TTC549 (cell line): Measurements from ENCODE around the gene AKAP8L.
"Not testable (repeated sequence)": the region's sequence is repeated elsewhere in the genome, so short reads cannot be mapped to it uniquely, and the experiment has no call there.

Experiments used
- FAIRE-seq: peaks from 2 replicates; lab custom pipeline; 2012; peaks lifted over from hg19 to GRCh38; lab: Jason Lieb, UNC

Gene AKAP8L

DNA sequence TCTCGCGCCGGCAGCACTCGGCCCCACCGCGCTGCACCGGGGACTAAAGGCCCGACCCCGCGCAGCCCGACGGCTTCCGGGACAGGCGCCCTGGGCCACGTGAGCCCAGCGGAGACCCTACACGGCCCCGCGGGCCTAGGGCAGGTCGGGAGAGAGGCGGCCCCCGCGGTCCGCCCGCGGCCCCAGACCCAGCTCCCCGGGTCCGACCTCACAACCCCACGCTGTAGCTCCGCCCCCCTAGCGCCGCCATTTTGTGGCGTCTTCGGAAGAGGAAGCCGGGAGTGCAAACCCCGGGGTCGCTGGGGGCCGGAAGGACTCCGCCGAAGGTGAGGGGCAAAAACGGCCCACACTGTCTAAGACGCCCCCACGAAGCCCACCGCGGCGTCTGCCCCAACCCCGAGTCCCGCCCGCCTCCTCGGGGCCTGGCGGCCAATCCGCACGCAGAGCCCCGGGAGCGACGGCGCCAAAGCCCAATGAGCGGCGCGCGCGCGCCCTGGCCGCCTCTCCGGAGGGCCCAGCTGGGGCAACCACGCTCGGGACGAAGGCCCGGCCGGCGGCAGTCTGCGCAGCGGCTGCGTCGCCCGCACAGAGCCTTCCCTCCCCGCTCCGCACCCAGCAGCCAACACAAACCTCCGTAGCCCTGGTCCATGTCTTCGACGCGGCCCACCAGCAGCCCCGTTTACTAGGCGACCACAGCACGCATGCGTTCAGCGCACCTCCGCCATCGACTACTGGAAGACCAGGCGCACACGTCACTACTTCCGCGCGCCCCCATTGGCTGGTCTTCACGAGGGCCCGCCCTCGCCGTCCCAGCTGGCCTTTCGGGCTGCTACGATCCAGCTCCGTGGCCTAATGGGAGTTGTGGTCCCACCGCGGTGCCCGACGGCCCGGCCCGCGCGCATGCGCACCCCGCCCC lies 39.4 kb downstream of the AKAP8L start, which contains the start of gene AKAP8:
Gene AKAP8 (minus strand): TSS at position 705 of the 916 bp plus-strand sequence. CDS start 56 bp downstream, at position 649.
- FAIRE-seq = no peak

DNA sequence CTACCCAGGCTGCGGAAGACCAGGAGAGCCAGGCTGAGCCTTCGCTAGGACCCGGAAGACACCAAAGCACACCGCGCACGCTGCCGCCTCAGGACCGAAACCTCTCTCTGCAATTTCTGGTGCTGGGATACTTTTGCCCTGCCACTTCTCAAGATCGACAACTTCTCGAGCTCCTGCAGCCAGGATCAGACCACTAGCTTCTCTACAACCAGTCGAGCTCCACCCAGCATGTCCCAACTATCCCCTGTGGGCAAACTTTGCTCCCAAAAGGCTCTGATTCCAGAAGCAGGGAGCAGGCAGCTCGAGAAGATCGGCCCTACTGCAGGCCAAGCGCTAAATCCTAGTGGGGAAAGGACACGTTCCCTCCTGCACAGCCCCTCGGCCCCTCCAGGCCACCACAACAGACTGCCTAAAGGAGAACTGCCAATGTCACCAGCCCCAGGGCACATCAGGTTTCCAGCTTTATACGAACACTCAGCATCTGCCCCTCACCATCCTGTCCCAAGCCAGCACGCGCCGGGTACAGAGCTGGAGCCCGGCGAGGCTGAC lies 40.2 kb downstream of the AKAP8L start:
- FAIRE-seq = no peak

DNA sequence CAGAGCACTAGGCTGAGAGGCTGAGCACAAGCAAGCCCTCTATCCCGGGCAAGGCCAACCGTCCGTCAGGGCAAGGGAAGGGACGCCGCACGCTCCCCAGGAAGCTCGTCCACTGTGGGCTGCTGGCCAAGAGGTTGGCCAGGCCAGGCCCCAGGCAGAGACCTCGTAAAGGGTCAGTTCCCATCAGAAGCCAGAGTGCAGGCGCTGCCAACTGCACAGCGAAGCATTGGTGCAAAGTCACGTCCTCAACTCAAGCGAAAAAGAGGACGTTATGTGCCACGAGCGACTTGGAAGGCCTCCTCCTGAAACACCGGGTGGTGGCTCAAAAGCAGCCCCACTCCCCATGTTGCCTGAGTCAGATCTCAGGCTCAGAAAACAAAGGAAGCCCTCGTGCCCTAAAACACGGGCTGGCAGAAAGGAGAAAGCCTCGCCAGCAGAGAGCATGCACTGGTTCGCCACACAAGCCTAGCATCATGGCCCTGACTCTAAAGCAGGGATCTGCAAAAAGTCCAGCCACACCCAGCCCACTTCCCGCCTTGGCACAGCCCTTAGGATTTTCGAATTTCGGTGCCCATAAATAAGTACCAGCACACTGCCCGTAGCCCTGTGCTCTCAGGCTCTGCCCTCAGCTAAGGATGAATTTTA lies 43.9 kb downstream of the AKAP8L start:
- no peak for FAIRE-seq

DNA sequence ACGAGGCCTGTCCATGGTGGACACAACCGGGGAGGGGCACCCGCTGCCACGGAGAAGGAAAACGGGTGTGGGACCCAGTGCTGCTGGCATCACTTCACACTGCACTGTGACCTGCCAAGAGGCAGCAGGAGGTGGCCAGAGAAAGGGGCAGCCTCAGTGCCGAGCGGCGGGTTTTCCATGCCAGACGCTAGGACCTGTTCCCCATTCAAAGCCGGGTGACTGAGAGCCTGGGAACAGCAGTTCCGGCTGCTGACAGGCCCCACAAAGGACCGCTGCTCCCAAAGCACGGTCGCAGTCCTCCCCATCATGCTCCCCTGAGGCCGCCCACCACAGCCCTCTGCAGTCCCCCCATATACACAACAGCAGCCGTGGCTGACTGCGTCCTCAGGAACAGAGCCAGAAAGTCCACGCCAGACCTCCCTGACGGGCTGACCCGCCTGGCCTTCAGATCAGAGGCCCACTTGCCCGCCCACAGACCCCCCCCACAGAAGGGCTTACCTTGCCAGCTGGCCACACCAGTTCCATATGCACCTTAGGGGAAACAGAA lies 44.6 kb downstream of the AKAP8L start:
- no peak for FAIRE-seq

DNA sequence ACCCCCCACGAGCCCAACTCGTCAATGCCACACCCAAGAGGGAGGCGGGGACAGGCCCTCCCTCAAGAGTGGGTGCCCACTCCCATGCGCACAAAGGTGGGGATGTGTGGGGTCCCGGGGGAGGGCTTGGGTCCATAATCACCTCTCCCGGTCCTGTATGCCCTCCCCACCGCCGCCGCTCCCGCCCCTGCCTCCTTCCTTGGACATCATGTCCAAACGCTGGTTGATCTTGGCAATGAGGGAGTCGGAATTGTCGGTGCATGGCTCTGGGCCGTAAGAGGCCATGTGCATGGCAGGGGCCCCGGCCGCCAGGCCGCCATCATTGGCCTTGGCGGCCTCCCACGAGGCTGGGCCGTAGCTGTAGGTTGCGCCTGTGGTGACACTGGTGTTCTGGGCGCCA lies 45.1 kb downstream of the AKAP8L start:
- no peak for FAIRE-seq

DNA sequence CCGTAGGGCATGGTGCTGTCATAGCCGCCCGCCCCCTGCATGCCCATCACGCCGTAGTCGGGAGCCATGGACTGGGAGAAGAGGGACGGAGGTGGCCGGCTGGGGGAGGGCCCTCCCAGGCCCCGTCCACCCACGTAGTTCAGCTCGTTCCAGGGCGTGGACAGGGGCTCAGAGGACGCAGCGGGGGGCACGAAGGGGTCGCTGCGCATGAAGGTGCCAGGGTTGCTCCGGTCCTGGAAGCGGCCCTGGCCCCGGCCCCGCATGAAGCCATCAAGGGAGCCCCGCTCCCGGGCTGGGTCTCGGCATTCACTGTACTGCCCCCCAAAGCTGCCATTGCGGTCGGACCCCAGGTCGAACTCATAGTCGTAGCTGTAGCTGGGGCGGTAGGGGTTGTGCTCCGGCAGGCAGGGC lies 45.9 kb downstream of the AKAP8L start:
- no peak for FAIRE-seq

DNA sequence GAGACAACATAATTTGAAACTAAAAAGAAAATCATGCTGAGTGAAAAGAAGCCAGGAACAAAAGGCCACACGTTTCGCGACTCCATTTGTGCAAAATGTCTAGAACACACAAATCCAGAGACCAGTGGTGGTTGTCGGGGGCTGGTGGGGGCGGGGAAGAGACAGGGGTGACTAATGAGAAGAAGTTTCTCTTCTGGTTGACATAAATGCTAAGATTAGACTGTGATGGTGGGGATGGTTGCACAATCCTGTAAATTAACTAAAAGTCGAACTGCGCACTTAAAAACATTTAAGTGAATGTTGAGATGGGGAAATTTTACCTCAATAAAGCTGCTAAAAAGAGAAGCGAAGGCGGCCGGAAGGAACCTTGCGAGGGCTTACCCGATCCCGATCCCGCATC lies 46.3 kb downstream of the AKAP8L start:
- no peak for FAIRE-seq

DNA sequence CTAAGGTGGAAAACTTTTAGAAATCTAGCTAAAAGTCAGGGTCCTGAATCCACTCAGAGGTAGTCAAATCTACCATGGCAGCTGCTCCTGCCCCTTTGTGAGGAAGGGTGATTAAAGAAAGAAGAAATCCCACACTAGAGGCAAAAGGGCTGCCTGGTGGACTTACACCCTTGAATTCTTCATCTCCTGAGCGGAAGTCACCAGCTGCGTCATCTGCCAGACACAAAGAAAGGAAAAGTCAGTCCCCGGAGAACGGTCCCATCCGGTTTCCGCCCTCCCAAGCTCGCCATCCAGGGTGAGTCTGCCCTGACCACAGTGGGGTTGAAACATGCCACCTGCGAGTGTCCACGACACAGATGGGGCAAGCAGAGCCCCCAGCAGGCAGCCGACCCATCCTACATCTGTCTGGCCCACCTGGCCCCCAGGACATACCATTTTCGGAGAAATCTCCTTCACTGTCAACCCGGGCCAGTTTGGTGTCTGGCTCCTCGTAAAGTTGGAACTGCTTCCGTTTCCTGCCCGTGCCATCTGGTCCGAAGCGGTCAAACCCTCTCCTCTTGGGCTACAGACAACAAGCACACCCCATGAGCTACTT lies 46.9 kb downstream of the AKAP8L start:
- no peak for FAIRE-seq

DNA sequence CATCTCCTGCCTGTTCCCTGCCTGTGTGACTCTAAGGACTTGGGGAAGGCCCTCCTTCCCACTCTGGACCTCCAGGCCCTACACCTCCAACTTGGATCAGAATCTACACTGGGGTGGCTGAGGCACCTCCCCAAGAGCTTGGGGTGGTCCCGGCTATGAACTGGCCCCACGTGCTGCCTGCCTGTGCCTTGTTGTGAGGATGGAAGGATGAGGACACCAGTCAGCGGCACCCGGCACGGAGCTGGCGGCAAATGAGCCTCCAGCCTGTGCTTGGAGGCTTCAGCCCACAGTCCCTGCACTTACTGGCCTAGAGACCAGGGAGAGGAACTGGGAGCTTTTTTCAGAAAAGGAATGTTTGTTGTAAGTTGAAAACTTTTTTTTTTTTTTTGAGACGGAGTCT lies 47.7 kb downstream of the AKAP8L start:
- no peak for FAIRE-seq

DNA sequence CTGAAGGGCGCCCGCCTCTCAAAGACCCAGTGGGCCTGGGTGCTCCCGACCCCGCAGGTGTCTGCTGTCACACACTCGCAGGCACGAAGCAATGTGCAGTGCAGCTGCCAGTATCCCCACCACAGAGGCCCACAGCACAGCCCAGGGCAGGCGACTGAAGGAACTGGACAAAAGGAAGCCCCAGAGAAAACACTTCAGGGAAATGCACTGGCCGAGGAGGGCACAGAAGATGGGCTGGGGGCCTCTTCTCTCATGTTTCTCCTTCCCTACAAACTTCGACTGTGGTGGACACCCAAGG lies 49.2 kb downstream of the AKAP8L start:
- no peak for FAIRE-seq

DNA sequence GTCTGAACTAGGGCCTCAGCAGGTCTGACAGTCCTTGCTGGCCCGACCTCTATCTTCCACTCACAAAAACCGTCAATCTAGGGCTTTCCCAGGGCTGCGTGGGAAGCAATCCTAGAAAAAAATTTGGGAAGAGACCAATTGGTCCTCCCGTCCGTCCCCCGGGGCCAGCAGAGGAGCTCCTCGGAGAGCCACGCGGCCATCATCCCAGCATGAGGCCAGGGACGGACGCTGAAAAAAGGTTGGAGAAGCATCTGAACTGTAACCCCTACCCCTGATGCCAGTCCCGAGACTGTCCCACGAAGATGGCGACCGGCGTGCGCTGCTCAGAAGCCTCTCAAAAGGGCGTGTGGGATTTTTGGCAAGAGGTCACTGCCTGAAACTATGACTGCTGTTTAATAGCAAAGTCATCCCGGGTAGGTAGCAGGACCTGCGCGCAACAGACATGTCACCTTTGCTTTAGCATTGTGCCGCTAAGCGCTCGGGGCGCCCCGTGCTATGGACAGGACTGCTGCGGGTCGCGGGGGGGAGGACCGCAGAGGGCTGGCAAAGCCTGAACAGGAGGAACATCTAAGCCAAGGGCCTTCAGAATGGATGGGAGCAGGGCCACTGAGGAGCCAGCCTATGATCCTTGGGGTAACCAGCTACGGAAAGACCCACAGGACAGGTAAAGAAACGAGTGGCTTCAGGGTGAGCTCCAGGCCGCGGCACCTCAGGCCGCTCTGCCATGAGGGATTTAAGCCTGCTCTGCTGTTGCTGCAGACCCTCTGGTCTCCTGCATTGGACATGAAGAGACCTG lies 49.8 kb downstream of the AKAP8L start:
- no peak for FAIRE-seq

DNA sequence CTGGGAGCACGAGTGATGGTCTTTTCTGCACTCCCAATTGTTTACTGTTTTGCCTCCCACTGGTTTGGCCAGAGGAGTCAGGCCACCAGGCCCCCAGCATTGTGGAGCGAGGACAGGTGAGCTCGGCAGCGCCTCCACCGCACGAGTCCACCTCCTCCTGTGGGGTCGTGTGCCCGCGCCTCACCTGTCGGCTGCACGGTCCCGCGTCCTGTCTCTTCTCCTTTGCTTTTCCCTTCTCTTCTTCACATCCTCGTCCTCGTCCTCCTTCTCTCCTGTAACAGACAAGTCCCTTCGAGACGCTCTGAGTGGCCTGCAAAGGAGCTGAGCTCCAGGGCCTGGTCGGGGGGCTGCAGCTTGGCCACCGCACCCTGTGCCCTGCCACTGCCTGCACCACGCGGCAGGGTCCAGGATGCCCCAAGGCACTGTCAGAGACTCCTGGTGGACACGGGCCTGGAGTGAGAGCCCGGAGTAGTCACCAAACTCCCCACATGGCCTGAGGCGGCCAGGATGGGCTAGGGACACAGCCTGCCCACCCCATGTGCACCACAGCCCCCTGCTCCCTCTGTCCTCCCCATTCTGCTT lies 50.6 kb downstream of the AKAP8L start:
- no peak for FAIRE-seq

DNA sequence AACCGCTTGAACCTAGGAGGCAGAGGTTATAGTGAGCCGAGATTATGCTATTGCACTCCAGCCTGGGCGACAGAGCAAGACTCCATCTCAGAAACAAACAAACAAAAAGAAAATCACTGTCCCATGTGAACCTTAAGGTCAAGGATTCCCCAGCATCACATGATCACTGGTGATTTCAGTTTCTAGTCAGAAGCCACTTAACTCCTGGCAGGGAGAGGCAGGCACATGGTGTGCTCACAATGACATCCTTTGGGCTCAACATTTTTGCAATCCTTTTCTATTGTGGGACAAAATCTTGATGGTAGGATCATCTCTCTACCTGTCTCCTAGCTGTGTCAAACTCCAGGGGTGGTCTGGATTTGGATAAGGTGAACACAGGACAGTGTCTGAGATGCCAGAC lies 51.3 kb downstream of the AKAP8L start:
- FAIRE-seq = no peak

DNA sequence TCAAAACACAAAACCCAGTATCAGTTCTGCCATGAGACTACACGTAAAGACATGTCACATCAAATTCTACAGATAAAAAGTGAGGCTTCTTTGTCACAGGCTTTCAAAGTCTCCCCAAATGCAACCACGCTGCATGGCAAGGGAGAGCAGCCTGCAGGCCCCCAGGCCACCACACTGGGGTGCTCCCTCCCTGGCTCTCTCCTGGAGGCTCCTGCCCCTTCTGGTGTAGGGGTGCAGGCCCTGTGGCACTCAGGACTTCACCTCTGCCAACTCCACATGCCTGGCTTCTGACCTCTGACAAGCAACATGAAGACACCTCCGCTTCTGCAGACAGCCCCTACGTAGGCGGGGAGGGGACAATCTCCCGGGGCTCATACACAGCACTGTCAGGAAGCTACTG lies 53.5 kb downstream of the AKAP8L start:
- no peak for FAIRE-seq

DNA sequence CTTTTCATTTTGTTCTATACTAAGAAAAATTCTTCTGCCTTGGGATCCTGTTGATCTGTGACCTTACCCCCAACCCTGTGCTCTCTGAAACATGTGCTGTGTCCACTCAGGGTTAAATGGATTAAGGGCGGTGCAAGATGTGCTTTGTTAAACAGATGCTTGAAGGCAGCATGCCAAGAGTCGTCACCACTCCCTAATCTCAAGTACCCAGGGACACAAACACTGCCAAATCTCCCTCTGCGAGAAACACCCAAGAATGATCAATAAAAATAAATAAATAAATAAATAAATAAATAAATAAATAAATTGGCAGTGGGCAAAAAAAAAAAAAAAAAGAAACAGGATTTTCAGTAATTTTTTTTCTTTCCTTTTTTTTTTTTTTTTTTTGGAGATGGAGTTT lies 55.0 kb downstream of the AKAP8L start:
- not testable (repeated sequence) for FAIRE-seq

DNA sequence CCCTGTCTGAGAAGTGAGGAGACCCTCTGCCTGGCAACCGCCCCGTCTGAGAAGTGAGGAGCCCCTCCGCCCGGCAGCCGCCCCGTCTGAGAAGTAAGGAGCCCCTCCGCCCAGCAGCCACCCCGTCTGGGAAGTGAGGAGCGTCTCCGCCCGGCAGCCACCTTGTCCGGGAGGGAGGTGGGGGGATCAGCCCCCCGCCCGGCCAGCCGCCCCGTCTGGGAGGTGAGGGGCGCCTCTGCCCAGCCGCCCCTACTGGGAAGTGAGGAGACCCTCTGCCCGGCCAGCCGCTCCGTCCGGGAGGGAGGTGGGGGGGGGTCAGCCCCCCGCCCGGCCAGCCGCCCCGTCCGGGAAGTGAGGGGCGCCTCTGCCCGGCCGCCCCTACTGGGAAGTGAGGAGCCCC lies 55.7 kb downstream of the AKAP8L start:
- FAIRE-seq = not testable (repeated sequence)

DNA sequence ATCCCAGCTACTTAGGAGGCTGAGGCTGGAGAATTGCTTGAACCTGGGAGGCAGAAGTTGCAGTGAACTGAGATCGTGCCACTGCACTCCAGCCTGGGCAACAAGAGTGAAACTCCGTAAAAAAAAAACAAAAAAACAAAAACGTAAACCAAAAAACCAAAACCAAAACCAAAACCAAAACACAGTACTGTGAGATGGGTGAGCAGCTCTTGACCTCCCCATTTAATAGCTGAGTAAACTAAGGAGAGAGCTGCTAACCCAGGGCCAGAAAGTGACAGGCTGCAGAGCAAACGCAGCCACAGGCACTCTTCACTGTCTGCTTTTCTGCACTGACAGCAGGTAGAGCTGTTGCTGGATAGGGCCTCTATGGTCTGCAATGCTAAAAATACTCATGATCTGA lies 58.8 kb downstream of the AKAP8L start:
- not testable (repeated sequence) for FAIRE-seq

DNA sequence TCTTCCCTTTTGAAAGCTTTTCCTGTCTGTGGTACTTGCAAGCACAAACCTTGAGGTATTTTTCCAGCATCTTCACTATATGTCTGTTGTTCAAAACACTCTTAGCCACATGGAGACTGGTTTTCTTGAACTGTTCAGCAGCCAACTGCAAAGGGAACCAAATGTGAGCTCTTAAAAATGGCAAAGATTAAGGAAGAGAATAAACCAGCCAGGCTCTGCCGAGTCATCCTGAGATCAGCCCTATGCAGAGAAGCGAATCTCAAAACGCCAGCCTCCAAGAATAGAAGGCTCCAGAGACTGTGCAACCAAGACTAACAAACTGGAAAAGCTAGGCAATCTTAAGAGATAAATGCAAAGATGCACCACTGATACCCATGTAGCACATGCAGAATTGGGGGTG lies 59.9 kb downstream of the AKAP8L start:
- no peak for FAIRE-seq

DNA sequence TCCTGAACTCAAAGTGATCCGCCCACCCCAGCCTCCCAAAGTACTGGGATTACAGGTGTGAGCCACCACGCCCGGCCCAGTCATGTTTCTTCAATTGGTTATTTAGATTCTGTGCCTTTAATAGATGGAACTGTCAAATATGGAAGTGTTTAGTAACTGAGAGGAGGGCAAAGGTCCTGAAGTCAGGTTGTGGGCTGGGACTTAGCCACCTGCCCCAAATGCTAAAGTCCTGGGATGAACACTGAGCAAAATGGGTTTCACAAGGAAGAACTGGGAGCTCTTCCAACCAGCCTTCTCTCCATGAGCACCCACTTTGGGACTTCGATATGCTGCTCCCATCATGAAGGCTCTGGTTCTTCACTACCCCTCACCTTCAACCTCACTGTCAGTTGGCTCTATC lies 60.9 kb downstream of the AKAP8L start:
- no peak for FAIRE-seq

DNA sequence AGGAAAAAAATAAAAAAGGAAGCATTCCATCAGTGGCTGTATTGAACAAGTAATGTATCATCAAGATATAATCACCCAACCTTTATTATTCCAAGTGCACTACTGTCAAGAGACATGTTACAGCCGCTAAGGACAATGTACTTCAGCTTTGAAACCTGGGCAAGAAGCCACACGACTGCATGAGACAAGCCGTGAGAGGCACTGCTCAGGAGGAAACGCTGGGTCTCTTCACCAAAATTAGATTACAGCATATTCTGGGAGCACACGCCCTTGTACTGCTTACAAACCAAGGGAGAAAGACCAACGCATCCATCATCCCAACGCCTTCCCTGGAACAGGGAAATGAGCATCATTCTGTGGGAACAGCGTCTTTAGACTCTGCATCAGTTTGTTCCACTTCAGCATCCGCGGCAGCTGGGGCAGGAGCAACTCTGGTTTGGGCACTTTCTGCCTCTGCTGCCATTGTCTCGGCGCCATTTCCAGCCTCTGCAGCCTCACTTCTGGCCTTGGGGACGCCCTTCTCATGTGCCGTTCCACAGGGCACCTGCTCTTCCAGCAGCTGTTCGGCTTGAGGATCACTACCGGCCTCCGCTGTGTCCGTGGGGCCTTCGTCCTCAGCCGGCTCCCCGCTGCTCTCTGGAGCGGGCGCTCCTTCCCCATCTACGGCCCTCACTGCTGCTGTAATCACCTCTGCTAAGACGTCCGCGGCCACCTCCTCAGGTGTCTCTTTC lies 64.1 kb downstream of the AKAP8L start:
- no peak for FAIRE-seq

DNA sequence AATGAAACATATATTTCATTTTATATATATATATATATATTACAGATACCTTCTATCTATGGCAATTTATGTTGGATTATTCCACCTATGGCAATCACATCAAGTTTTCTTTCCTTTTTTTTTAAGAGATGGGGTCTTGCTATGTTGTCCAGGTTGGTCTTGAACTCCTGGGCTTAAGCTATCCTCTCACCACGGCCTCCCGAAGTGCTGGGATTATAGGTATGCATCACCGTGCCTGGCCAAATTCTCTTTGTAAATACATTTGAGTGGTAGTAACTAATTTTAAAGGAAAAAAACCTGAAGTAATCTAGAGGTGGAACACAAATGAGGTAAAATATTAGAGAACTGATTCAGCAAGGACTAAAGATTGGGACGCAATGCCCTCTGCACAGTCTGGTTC lies 64.9 kb downstream of the AKAP8L start:
- no peak for FAIRE-seq
